Activated CD8-positive, alpha-beta memory T cell treated with anti-CD3 and anti-CD28 coated beads, Interleukin-2, amount 50 U/mL, for 24 hours (primary cell): ENCODE results near the gene ART4.

ENCODE experiments used
- DNase-seq: peaks from one replicate; pipeline ENCODE4 v3.0.0-alpha.2; 2020; ENCODE audit errors: extremely low read depth

The ART4 gene

GRCh38 chr12:14810953-14811483 is 32.3 kb downstream of the ART4 start:
- DNase-seq, result no peak

DNA sequence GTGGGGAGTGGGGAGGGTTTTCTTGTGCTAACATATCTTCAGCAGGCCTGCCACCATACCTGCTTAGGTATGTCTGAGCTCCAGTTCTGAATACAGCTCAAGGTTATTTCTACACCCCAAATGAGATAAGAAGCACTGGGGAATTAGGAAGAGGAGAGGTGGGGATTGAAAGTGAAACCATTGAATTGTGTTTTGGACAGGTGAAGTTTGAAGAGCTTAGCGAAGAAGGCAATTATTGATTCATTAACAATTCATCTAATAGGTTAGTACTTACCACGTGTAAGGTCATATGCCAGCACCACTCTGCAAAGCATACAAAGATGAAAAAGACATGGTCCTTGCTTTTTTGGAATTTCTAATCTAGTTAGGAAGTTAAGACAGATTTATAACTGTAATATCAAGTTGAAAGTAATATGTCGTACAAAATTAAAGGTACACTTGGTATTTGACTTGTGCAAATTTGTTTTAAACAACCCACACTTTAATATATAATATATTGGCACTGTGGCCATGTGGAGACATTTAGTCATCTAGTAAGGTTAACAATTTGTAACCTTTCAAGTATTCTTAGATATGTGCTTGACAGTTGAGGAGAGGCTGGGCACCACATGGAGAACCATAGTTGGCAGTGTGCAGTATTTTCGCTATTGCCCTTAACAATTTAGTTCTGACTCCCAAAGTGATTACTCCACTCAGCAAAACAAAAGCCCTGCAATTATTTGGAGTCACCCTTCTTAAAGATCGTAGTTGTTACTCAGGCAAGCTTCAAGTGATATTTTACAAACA is 33.0 kb downstream of the ART4 start:
- no peak for DNase-seq

DNA sequence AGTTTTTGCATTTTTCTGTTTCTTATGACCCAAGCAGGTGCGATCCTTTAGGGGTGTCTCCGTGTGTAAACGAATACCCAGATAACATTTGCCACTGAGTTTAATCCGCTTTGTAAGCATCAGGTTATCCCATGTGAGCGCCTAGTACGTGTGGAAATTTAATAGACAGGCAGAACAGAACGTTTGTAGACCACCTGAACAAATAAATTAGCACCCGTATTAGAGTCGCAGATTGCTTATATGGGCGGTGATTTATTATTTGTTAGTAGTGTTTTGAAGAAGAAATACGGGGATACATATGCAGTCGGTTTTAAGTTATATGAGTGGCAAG is 39.5 kb downstream of the ART4 start:
- DNase-seq, result no peak

DNA sequence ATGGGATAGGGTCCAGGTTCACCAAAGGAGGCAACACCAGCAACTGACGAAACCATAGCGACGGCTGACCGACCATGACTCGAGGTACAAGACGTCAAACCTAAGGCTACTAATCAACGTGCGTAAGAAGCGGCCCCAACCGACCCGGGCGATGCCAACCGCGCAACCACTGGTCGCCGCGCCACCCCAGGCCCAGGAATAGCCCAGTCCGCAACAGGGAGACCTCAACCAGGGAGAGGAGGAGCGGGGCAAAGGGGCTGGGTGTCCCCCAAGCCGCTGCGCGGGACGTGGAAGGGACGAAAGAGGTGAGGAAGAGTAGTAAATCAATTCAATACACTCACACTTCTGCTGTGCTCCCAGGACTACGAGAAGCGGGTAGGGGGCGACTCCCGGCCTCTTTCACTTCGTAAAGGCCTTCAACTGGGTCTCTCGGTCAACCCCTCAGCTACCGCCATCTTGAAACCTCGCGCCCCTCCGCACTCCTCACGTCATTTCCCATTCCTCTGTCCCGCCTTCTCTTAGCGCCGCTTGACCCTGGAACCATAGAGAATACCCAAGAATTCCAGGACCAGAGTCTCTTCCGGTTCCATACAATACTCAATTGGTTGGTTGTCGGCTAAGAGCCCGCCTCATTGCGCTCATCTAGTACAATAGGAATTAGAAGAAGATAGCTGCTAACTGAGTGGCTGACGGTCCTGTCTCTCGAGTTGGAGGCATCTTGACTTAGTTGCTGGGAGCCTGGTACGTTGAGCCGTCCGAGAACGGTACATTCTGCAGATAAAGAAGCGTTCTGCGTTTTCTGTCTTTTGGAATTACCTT is 40.1 kb downstream of the ART4 start, which contains the start of the genes C12orf60 and WBP11:
Gene C12orf60, plus strand, starts transcription at position 660 of the 819 bp plus-strand sequence. CDS start 19,266 bp downstream, outside the sequence.
Gene WBP11, minus strand, starts transcription at position 468 of the 819 bp plus-strand sequence. CDS start 2,095 bp downstream, outside the sequence.
- DNase-seq, result peak; percentile 82

DNA sequence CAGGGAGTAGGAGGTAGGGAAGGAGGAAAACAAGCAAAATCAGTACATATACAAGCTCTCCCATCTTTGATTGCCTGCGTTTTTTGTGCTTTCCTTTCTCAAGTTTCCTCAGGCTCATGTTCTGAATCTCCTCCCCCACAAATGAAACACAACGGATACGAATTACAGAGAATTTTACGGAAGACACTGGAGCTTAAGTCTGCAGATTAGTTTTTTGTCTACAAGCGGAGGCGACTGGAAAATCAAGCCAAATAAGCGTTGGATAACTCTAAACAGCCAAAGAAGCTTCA is 40.7 kb downstream of the ART4 start:
- no peak for DNase-seq

DNA sequence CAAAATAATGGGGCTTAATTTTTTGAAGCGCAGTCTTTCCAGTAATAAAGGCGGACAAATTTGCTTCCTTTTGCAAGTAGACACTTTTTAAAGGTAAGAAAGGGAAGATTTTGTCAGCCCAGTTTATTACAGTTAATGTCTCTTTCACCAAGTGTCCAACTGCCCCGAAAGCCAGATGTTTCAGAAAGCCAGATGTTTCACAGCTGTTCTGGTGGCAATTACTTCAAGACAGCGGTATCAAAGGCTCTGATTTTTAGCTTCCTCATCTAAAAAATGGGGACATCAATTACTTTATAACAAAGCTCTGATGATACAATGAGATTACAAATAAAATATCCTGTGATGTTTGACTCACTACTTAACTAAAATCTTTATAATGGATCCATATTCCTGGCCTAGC is 41.1 kb downstream of the ART4 start:
- no peak for DNase-seq

- DNase-seq, result no peak
Measured at GRCh38 chr12:14795028-14795448, 48.3 kb downstream of the ART4 start.

DNA sequence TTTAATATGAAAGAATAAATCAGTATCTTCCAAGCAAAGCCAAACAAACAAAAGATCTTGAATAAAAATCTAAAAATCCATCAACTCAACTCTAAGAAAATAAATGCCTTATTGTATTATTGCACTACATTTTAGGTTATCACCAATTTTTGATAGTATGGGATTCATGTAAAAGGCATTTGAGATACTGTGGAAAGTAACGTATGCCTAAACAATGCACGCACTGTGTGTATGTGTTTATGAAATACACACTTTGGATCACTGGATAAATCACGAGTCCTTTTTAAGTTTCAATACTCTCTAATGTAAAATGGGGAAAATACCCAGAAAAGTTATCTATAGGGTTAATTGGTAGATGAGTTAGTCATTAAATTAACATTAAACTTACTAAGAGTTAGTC is 57.8 kb downstream of the ART4 start:
- no peak for DNase-seq

GRCh38 chr12:14784471-14784870 is 58.9 kb downstream of the ART4 start:
- DNase-seq, result no peak

- no peak for DNase-seq
Measured at GRCh38 chr12:14782756-14783155, 60.6 kb downstream of the ART4 start.

- DNase-seq, result no peak
Measured at GRCh38 chr12:14781563-14781962, 61.8 kb downstream of the ART4 start.

GRCh38 chr12:14780859-14781258 is 62.5 kb downstream of the ART4 start:
- no peak for DNase-seq

GRCh38 chr12:14779834-14780233 is 63.5 kb downstream of the ART4 start:
- DNase-seq, result no peak

DNA sequence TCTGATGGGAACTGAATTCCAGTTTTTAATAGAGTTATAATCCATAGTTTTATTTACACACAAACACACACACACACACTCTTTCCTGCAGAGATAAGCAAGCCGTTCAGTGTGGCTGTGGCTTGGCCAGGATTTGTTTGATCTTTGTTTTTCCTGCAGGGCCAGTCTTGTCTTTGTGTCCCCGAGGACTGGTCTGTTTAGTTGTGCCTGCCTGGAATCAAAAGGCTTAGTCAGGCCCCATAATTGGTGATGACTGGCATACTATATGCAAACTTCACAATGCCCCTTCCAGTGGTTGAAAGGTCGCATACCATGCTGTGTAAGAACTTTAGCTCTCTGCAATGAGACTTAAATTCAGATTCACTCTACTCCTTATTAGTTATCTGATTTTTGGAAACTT is 66.1 kb downstream of the ART4 start:
- DNase-seq, result no peak

DNA sequence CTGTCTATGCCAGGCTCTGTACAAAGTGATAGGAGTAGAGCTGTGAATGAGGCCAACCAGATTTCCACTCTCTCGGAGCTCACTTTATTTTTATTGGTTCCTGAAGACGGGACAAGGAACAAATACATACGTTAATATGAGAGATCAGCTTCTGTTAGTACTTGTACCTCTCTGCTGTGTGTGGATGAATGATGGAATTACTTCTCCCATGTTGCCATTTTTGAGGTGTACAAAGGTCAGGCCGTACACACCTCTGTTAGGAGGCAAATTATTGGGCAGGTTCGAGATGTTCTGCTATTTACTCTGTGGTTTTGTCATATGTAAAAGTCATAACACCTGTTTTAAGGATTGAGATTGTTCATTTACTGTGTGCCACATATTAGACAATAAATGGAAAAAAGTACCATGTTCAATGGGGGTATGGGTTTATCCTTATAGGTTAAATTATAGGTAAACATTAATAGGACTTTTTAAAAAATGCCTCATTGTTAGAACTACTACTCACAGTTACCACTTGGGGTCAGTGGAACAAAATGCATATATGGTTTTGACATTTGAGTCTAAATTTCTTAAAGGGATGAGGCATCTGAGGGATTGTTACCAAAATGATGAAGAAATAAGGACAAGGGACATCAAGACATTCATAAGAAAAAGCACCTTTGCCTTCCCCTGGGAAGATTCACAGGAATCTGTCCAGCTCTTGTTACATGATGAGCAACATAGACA is 66.9 kb downstream of the ART4 start:
- no peak for DNase-seq

- DNase-seq, result no peak
Measured at GRCh38 chr12:14775636-14775980, 67.7 kb downstream of the ART4 start.
